ENCODE results near the gene ARID3C. TPM values are rescaled to one million over a fixed set of nuclear protein-coding genes. Genes with fewer than 3 reads are reported as not detected.

Gene ARID3C
- total and polyA plus RNA-seq, 11 donors = 0.20 TPM; not detected in 10

- intact Hi-C loops (cut with DNase I) = loop anchor here in 1 of 10 donors (10.0 kb wide), 1 partner anchor 160 kb away; the partner anchor contains the start of genes DNAI1 and FAM219A
- 87 to 95% (median 91%) methylated on average over 2 of the region's 2 CpGs for WGBS, 4 donors
- TF ChIP-seq CTCF (IDR thresholded peaks at IDR 0.05) (no peak), POLR2A (IDR thresholded peaks at IDR 0.05) (no peak)
Measured at GRCh38 chr9:34615132-34615531, 13.7 kb downstream of the ARID3C start.

DNA sequence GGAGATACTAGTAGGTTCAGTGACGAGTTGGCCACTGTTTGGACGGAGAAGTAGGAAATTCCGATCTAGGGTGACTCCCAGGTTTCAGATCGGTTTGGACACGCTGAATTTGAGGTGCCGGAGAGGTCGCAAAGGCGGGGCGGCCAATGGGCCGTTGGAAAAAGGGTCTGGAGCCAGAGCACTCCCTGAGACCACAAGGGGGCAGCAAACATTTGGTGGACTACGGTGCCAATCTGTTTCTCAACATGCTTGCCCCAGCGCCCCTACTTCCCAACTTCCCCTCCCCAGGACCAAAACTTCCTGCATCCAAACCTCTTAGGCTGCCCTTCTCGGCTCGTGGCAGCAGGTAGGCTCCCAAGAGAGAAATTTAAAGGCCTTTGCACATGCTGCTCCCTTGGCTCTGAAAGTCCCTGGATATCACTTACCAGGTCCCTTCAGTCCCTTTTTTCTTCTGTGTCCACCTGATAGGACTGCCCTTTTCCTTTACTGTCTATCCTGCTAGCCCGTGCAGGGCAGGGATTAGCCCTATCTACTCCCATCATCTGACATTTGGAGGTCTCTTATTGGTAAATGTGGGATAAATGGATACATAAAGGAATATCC is 16.0 kb downstream of the ARID3C start:
- Histone ChIP-seq H3K4me1 (peaks cover 0 to 29% (median 24%) of the 10 kb centered on the region in 12 donors), H3K27ac (peak overlapping the region in 10 of 12 donors; percentile 61 to 97 (median 94)), H3K36me3 (peaks cover 0 to 47% (median 41%) of the 10 kb centered on the region in 9 donors), H3K9me3 (no peaks in the 10 kb centered on the region), H3K27me3 (no peaks in the 10 kb centered on the region), H3K4me3 (peak overlapping the region; percentile 64 to 95 (median 82))
- WGBS, 4 donors = 2 to 3% (median 2%) methylated on average over 15 of the region's 15 CpGs
- peak; percentile 78 to 83 (median 80) for DNase-seq
- TF ChIP-seq POLR2A (IDR thresholded peaks at IDR 0.05) (no peak), CTCF (IDR thresholded peaks at IDR 0.05) (peak; percentile 82 to 91 (median 86))
- intact Hi-C loops (cut with DNase I) = loop anchor here in 7 of 10 donors (1.0 to 10.0 kb wide), 7 partner anchors 20 to 158 kb away; partner anchors contain the start of genes DNAI1 (in 1 of the 7) and FAM219A (in 1 of the 7)
- peak; percentile 41 to 77 (median 66) for ATAC-seq

More at GRCh38 chr9:34615132-34615531, 13.7 kb downstream of the ARID3C start:
- ATAC-seq = no peak
- Histone ChIP-seq H3K27me3 (no peaks in the 10 kb centered on the region), H3K36me3 (peaks cover 0 to 55% (median 50%) of the 10 kb centered on the region in 9 donors), H3K27ac (no peak overlapping the region), H3K4me1 (peaks cover 0 to 37% (median 31%) of the 10 kb centered on the region in 12 donors), H3K9me3 (no peaks in the 10 kb centered on the region), H3K4me3 (no peak overlapping the region)
- DNase-seq = no peak

- 0 to 1% (median 1%) methylated on average over 22 to 77 of the region's 77 CpGs for WGBS, 4 donors
- peak; percentile 90 to 95 (median 92) for DNase-seq
- H3K4me1 ChIP-seq = peaks cover 0 to 29% (median 24%) of the 10 kb centered on the region in 12 donors
- no peak for TF ChIP-seq CTCF (IDR thresholded peaks at IDR 0.05)
- peak in 1 of 2 donors; percentile 95 for TF ChIP-seq POLR2A (IDR thresholded peaks at IDR 0.05)
- H3K27me3 ChIP-seq = no peaks in the 10 kb centered on the region
- ATAC-seq = peak; percentile 93 to 97 (median 96)
- H3K36me3 ChIP-seq = peaks cover 0 to 39% (median 33%) of the 10 kb centered on the region in 9 donors
- H3K4me3 ChIP-seq = peak within 1 kb of the TSS; percentile 64 to 95 (median 82)
- intact Hi-C loops (cut with DNase I) = loop anchor here in 6 of 10 donors (1.0 to 10.0 kb wide), 6 partner anchors 21 to 157 kb away; partner anchors contain the start of genes DNAI1 (in 1 of the 6) and FAM219A (in 1 of the 6)
- peak within 1 kb of the TSS; percentile 81 to 97 (median 93) for H3K27ac ChIP-seq
- H3K9me3 ChIP-seq = no peaks in the 10 kb centered on the region
Measured at GRCh38 chr9:34611811-34612787, 16.8 kb downstream of the ARID3C start, which contains the start of gene RPP25L. RPP25L (minus strand) TSS chr9:34612097; CDS start chr9:34611296, 801 bp downstream.
